ENCODE measurements around the gene RHOJ.
"Not testable (repeated sequence)": the region's sequence is repeated elsewhere in the genome, so short reads cannot be mapped to it uniquely, and the experiment has no call there.

Gene RHOJ

DNA sequence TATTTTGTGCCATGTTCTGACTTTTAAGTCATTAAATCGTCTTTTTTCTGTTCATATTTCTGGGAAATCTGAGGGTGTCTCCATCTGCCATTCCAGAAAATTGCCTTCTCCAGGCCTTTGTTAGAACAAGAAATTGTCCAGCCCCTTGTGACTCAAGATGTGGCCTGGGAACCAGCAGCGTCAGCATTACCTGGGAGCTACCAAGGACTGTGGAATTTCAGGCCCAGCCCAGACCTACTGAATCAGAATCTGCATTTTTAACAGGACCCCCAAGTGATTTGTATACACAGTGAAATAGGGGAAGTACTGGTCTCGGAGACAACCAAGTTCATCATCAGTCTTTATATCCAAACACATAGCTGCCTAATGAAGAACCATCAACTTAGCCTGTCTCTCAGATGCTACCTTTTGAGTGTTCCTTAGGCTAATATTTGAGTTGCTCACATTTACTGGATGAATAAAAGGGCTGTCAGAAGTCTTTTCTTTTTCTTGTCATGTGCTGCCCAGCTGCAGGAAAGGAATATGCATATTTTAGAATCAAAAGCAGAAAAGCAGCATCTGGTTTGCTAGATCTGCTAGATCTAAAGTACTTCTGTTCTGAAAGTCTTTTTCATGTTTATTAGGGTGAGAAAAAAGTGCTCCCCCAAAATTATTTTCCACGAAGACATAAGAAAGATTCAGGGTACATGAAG, 93.3 kb downstream of the RHOJ start:
- no peak for DNase-seq (ENCODE audit: low read depth in 2 of 2)

GRCh38 chr14:63299351-63300110, 95.3 kb downstream of the RHOJ start:
- DNase-seq (ENCODE audit: low read depth in 2 of 2) = no peak

- no peak for DNase-seq (ENCODE audit: low read depth in 2 of 2)
These were observed 96.6 kb downstream of the RHOJ start for GRCh38 chr14:63300854-63301253.

DNA sequence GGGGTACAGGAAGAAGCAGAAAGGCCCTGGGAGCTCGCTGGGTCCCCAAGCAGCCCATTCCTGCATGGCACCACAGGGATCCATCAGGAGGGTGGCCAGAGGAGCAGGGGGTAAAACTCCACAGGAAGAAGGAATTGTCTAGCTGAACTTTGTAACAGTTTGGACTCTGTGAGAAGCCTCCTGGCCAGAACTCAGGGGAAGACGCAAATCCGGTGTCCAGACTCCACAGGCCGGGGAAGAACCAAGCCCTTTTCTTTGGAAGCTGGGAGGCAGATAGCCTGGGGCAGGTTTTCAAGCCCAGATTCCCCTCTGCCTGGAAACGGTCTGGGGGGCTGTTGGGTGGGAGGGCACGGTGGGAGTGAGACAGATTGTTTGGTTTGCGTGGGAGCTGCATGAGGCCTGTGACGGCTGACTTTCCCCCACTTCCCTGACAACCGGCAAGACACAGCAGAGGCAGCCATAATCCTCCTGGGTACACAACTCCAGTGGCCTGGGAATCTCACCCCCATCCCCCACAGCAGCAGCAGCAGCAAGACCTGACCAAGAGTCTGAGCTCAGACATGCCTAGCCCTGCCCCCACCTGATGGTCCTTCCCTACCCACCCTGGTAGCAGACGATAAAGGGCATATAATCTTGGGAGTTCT, 97.8 kb downstream of the RHOJ start:
- DNase-seq (ENCODE audit: low read depth in 2 of 2) = no peak

GRCh38 chr14:63304429-63304828, 100.2 kb downstream of the RHOJ start:
- not testable (repeated sequence) for DNase-seq (ENCODE audit: low read depth in 2 of 2)

- DNase-seq (ENCODE audit: low read depth in 2 of 2) = no peak
These were observed 104.6 kb downstream of the RHOJ start for GRCh38 chr14:63308723-63309317.

GRCh38 chr14:63318835-63319234, 114.6 kb downstream of the RHOJ start, which contains the start of gene GPHB5:
TSS of gene GPHB5 (minus strand) at chr14:63318935. CDS start at chr14:63317849, 1,086 bp downstream.
- DNase-seq (ENCODE audit: low read depth in 2 of 2) = no peak

GRCh38 chr14:63322472-63322871, 118.2 kb downstream of the RHOJ start:
- no peak for DNase-seq (ENCODE audit: low read depth in 2 of 2)

GRCh38 chr14:63322897-63323573, 118.8 kb downstream of the RHOJ start:
- no peak for DNase-seq (ENCODE audit: low read depth in 2 of 2)

DNA sequence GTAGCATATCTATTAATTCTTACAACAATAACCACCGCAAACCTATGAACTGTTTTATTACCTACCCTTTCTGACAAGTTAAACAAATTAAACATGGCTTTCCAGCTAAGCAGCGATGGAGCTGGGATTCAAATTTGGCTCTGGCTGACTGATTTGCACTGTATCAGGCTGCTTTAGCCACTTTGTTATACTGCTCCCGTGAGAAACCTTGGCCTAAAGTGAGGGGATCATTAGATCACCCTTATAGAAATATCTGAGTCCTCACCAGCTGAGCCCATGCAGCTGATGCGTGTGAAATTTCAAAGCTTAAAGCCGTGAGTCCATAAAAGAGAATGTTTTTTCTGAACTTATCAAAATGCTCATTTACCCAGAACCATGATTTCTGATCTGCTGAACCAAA, 122.6 kb downstream of the RHOJ start:
- DNase-seq (ENCODE audit: low read depth in 2 of 2) = no peak

- DNase-seq (ENCODE audit: low read depth in 2 of 2) = no peak
These were observed 124.8 kb downstream of the RHOJ start for GRCh38 chr14:63328787-63329737.

- DNase-seq (ENCODE audit: low read depth in 2 of 2) = no peak
These were observed 138.1 kb downstream of the RHOJ start for GRCh38 chr14:63342371-63342770.
